VCaP (cell line): ENCODE data around the gene GEMIN5.
A peak's percentile ranks its signal among the peaks of the same experiment; 100 is the strongest.
"Not testable (repeated sequence)": the region's sequence is repeated elsewhere in the genome, so short reads cannot be mapped to it uniquely, and the experiment has no call there.

Experiments used
- H3K27ac ChIP-seq: fragments of 450-650 bp; 2 replicates; pipeline ENCODE4 v1.5.1; 2017
- TF ChIP-seq, protein P1 (sequence below): fragments of 450-650 bp; conservative IDR thresholded peaks from 2 replicates; pipeline ENCODE4 v1.5.1; 2017; ENCODE audit warnings: mild to moderate bottlenecking, moderate library complexity

GEMIN5 gene, protein sequence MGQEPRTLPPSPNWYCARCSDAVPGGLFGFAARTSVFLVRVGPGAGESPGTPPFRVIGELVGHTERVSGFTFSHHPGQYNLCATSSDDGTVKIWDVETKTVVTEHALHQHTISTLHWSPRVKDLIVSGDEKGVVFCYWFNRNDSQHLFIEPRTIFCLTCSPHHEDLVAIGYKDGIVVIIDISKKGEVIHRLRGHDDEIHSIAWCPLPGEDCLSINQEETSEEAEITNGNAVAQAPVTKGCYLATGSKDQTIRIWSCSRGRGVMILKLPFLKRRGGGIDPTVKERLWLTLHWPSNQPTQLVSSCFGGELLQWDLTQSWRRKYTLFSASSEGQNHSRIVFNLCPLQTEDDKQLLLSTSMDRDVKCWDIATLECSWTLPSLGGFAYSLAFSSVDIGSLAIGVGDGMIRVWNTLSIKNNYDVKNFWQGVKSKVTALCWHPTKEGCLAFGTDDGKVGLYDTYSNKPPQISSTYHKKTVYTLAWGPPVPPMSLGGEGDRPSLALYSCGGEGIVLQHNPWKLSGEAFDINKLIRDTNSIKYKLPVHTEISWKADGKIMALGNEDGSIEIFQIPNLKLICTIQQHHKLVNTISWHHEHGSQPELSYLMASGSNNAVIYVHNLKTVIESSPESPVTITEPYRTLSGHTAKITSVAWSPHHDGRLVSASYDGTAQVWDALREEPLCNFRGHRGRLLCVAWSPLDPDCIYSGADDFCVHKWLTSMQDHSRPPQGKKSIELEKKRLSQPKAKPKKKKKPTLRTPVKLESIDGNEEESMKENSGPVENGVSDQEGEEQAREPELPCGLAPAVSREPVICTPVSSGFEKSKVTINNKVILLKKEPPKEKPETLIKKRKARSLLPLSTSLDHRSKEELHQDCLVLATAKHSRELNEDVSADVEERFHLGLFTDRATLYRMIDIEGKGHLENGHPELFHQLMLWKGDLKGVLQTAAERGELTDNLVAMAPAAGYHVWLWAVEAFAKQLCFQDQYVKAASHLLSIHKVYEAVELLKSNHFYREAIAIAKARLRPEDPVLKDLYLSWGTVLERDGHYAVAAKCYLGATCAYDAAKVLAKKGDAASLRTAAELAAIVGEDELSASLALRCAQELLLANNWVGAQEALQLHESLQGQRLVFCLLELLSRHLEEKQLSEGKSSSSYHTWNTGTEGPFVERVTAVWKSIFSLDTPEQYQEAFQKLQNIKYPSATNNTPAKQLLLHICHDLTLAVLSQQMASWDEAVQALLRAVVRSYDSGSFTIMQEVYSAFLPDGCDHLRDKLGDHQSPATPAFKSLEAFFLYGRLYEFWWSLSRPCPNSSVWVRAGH (N-terminal part only)

GRCh38 chr5:154937718-154938466, at the start of gene GEMIN5:
Gene GEMIN5, minus strand, starts transcription at chr5:154938211. Its CDS starts 78 bp downstream, at chr5:154938133.
- H3K27ac ChIP-seq = peak within 1 kb of the TSS; percentile 73
- TF ChIP-seq, protein P1, sequence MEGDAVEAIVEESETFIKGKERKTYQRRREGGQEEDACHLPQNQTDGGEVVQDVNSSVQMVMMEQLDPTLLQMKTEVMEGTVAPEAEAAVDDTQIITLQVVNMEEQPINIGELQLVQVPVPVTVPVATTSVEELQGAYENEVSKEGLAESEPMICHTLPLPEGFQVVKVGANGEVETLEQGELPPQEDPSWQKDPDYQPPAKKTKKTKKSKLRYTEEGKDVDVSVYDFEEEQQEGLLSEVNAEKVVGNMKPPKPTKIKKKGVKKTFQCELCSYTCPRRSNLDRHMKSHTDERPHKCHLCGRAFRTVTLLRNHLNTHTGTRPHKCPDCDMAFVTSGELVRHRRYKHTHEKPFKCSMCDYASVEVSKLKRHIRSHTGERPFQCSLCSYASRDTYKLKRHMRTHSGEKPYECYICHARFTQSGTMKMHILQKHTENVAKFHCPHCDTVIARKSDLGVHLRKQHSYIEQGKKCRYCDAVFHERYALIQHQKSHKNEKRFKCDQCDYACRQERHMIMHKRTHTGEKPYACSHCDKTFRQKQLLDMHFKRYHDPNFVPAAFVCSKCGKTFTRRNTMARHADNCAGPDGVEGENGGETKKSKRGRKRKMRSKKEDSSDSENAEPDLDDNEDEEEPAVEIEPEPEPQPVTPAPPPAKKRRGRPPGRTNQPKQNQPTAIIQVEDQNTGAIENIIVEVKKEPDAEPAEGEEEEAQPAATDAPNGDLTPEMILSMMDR = no peak

DNA sequence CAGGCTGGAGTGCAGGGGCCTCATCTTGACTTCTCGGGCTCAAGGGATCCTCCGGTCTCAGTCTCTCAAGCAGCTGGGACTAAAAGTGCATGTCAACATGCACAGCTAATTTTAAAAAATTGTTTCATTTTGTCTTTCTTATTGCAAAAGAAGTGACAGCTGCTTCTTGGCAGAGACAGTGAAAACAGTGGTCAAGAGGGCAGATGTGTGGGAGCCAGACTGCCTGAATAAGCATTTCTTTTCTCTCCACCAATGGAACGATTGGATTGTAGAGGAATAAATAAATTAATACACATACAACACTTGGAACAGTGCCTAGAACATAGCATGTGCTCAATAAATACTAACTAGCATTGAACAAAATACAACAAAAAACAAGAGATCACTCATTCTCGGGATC, 48.1 kb upstream of the GEMIN5 start:
- TF ChIP-seq, protein P1 = no peak
- no peak overlapping the region for H3K27ac ChIP-seq

DNA sequence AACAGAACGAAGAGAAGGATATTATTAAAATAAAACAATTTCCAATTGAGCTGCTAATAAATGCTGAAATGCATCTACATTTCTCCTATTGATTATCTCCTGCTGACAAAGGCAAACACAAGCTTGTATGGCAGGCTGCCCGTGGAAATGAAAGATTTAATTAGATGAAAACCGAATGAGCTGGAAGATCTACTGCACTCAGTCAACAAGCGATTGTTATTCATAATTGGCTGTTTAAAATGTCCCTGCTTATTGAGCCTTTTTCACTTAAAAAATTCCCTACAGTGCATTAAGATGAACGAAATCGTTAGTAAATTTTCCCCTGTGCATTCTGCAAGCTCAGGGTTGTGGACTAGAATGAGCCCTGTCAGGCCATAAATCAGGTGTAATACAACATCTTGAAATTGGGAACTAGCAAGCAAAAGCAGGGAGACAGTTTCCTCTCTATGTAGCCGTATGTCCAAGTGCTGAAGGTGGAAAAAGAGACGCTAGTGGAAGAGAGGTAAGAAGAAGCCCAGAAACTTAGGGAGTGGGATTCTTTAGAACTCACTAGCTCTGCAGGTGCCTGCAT, 47.0 kb upstream of the GEMIN5 start:
- TF ChIP-seq, protein P1 = no peak
- H3K27ac ChIP-seq = no peak overlapping the region

DNA sequence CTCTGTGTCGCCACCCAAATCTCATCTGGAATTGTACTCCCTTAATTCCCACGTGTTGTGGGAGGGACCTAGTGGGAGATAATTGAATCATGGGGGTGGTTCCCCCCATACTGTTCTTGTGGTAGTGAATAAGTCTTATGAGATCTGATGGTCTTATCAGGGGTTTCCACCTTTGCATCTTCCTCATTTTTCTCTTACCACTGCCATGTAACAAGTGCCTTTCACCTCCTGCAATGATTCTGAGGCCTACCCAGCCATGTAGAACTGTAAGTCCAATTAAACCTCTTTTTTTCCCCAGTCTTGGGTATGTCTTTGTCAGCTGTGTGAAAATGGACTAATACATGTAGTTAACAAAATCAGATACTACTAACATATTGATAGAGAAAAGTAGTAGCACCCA, 40.3 kb upstream of the GEMIN5 start:
- H3K27ac ChIP-seq = not testable (repeated sequence)

- no peak overlapping the region for H3K27ac ChIP-seq
- TF ChIP-seq, protein P1 = no peak
These were observed 39.4 kb upstream of the GEMIN5 start for GRCh38 chr5:154977409-154977808.

GRCh38 chr5:154976082-154976481, 38.1 kb upstream of the GEMIN5 start:
- H3K27ac ChIP-seq = not testable (repeated sequence)

GRCh38 chr5:154972476-154973080, 34.6 kb upstream of the GEMIN5 start:
- TF ChIP-seq, protein P1 = peak; percentile 91
- no peak overlapping the region for H3K27ac ChIP-seq
